HepG2 (cell line): ENCODE results near the gene UPB1. TPM values are rescaled to one million over a fixed set of nuclear protein-coding genes. Genes with fewer than 3 reads are reported as not detected.
A peak's percentile ranks its signal among the peaks of the same experiment; 100 is the strongest.

ENCODE experiments used
- ELF3 ChIP-seq: IDR thresholded peaks from 2 replicates; pipeline ENCODE4 v1.6.1; 2016; ENCODE audit warnings: missing genetic modification reagents, missing compliant biosample characterization
- NFE2 ChIP-seq: sonication (generic); formaldehyde crosslinking; IDR thresholded peaks from 2 replicates; pipeline ENCODE4 v1.4.0; 2020; ENCODE audit warnings: missing genetic modification reagents
- NONO ChIP-seq, 2 experiments: fragments of 450-650 bp in 1 of 2; sonication (generic) in 1 of 2; formaldehyde crosslinking in 1 of 2; IDR thresholded peaks in 1 of 2; conservative IDR thresholded peaks in 1 of 2; 2 replicates each; pipeline versions ENCODE4 v1.6.1 to v1.8.0; 2017 to 2022; ENCODE audit warnings: mild to moderate bottlenecking in 1 of 2, missing genetic modification reagents in 1 of 2, moderate library complexity in 1 of 2
- ZBTB49 ChIP-seq: sonication (generic); formaldehyde crosslinking; IDR thresholded peaks from 2 replicates; pipeline ENCODE4 v1.4.0; 2020; ENCODE audit warnings: missing genetic modification reagents, borderline replicate concordance
- ZNF180 ChIP-seq: sonication (generic); formaldehyde crosslinking; IDR thresholded peaks from 2 replicates; pipeline ENCODE4 v1.4.0; 2020; ENCODE audit warnings: low read depth, missing genetic modification reagents, borderline replicate concordance
- ZNF275 ChIP-seq: sonication (generic); formaldehyde crosslinking; IDR thresholded peaks from 2 replicates; pipeline ENCODE4 v1.8.0; 2022; ENCODE audit warnings: missing genetic modification reagents, mild to moderate bottlenecking, inconsistent platforms, borderline replicate concordance
- ZNF407 ChIP-seq: sonication (generic); formaldehyde crosslinking; IDR thresholded peaks from one replicate; pipeline ENCODE4 v1.5.1; 2020; ENCODE audit warnings: mild to moderate bottlenecking, missing genetic modification reagents; ENCODE audit errors: not compliant biosample characterization
- ZNF552 ChIP-seq: sonication (generic); formaldehyde crosslinking; IDR thresholded peaks from 2 replicates; pipeline ENCODE4 v1.9.0; 2022; ENCODE audit warnings: missing genetic modification reagents, mild to moderate bottlenecking, borderline replicate concordance
- ZNF574 ChIP-seq: sonication (generic); formaldehyde crosslinking; IDR thresholded peaks from 2 replicates; pipeline ENCODE4 v1.4.0; 2020; ENCODE audit warnings: missing genetic modification reagents
- ZNF576 ChIP-seq: sonication (generic); formaldehyde crosslinking; IDR thresholded peaks from 2 replicates; pipeline ENCODE4 v1.4.0; 2020; ENCODE audit warnings: mild to moderate bottlenecking, missing genetic modification reagents
- ZNF772 ChIP-seq: sonication (generic); formaldehyde crosslinking; IDR thresholded peaks from 2 replicates; pipeline ENCODE4 v1.5.0; 2020; ENCODE audit warnings: mild to moderate bottlenecking, missing genetic modification reagents
- ZNF841 ChIP-seq: sonication (generic); formaldehyde crosslinking; IDR thresholded peaks from 2 replicates; pipeline ENCODE4 v1.8.1; 2023; ENCODE audit warnings: missing genetic modification reagents, borderline replicate concordance
- ZSCAN31 ChIP-seq: sonication (generic); formaldehyde crosslinking; IDR thresholded peaks from 2 replicates; pipeline ENCODE4 v1.5.0; 2020; ENCODE audit warnings: low read depth, mild to moderate bottlenecking, missing genetic modification reagents
- polyA plus RNA-seq, 8 experiments: library from polyadenylated mRNA; depleted of rRNA in 3 of 8; stranded (reverse) in 7 of 8; unstranded in 1 of 8; fragments of >200 nt; fragmentation: Illumina TruSeq in 4 of 8; extraction: Trizol in 4 of 8; gene quantifications; 2 replicates each; pipeline versions ENCODE4 v1.2.1 to v1.2.3, GENCODE V29; 2011 to 2016; ENCODE audit warnings: low read depth in 4 of 8, missing spikeins in 1 of 8, mixed read lengths in 1 of 8; ENCODE audit not compliant: insufficient read depth in 1 of 8
- total RNA-seq, 5 experiments: library from RNA; depleted of rRNA; stranded (reverse); fragments of >200 nt; fragmentation: Illumina TruSeq; extraction: Trizol; gene quantifications; 2 replicates each; pipeline ENCODE4 v1.2.3, GENCODE V29; 2016; ENCODE audit warnings: low read depth in 1 of 5

UPB1 gene
- total and polyA plus RNA-seq, 2 of the 13 experiments (the other 11 are each of a cell fraction or from before 2014, with no cell fraction given), result 0.38 to 1.2 TPM

GRCh38 chr22:24521791-24522245 is 26.7 kb downstream of the UPB1 start (continued):
- TF ChIP-seq ZNF841 (no peak), ZNF275 (no peak), ZNF180 (CRISPR knock-in tag) (no peak), ZBTB49 (CRISPR knock-in tag) (no peak), NFE2 (CRISPR knock-in tag) (no peak), ZNF574 (CRISPR knock-in tag) (peak; percentile 42), ZNF772 (CRISPR knock-in tag) (0 out of 2 replicates have a peak, but pooled peaks have one; percentile 34), ZNF576 (no peak), ZSCAN31 (CRISPR knock-in tag) (peak; percentile 39; the same call in 1 of the 2 replicates), NONO (IDR thresholded peaks at IDR 0.05) (no peak), NONO (CRISPR knock-in tag; conservative IDR thresholded peaks at IDR 0.05) (peak; percentile 78; the same call in 1 of the 2 replicates), ZNF552 (CRISPR knock-in tag) (no peak), ZNF407 (no peak), ELF3 (peak; percentile 83)
